HPDE6-E6E7 (cell line): ENCODE measurements around the gene TPK1.

ENCODE experiments used
- DNase-seq: peaks from one replicate; pipeline ENCODE4 v3.0.0; 2011; ENCODE audit warnings: missing footprints; ENCODE audit errors: extremely low spot score

TPK1 gene

GRCh38 chr7:144835652-144836544 lies at the start of gene TPK1:
TSS of gene TPK1 (minus strand) at chr7:144836053. CDS start at chr7:144835602, 451 bp downstream.
- peak; percentile 82 for DNase-seq

GRCh38 chr7:144885478-144885877 lies 49.6 kb upstream of the TPK1 start:
- DNase-seq, result no peak

GRCh38 chr7:144884896-144885295 lies 49.0 kb upstream of the TPK1 start:
- no peak for DNase-seq

- no peak for DNase-seq
Measured at GRCh38 chr7:144873316-144873845, 37.5 kb upstream of the TPK1 start.

GRCh38 chr7:144869082-144869481 lies 33.2 kb upstream of the TPK1 start:
- no peak for DNase-seq

GRCh38 chr7:144866189-144866588 lies 30.3 kb upstream of the TPK1 start:
- no peak for DNase-seq

GRCh38 chr7:144863320-144863647 lies 27.4 kb upstream of the TPK1 start:
- DNase-seq, result no peak

GRCh38 chr7:144862612-144863319 lies 26.9 kb upstream of the TPK1 start:
- DNase-seq, result no peak

- DNase-seq, result no peak
Measured at GRCh38 chr7:144859739-144860138, 23.9 kb upstream of the TPK1 start.

- no peak for DNase-seq
Measured at GRCh38 chr7:144857463-144857862, 21.6 kb upstream of the TPK1 start.

- peak; percentile 4 for DNase-seq
Measured at GRCh38 chr7:144854839-144855424, 19.1 kb upstream of the TPK1 start.

GRCh38 chr7:144853542-144853941 lies 17.7 kb upstream of the TPK1 start:
- peak; percentile 19 for DNase-seq

GRCh38 chr7:144848078-144848477 lies 12.2 kb upstream of the TPK1 start:
- DNase-seq, result no peak

- DNase-seq, result peak; percentile 41
Measured at GRCh38 chr7:144842377-144842851, 6.6 kb upstream of the TPK1 start.

- DNase-seq, result no peak
Measured at GRCh38 chr7:144836545-144836842, 641 bp upstream of the TPK1 start.

- DNase-seq, result no peak
Measured at GRCh38 chr7:144835155-144835611, 670 bp downstream of the TPK1 start.

- no peak for DNase-seq
Measured at GRCh38 chr7:144834641-144835144, 1.2 kb downstream of the TPK1 start.

GRCh38 chr7:144830811-144831210 lies 5.0 kb downstream of the TPK1 start:
- no peak for DNase-seq

GRCh38 chr7:144830024-144830785 lies 5.6 kb downstream of the TPK1 start:
- no peak for DNase-seq

GRCh38 chr7:144827621-144828020 lies 8.2 kb downstream of the TPK1 start:
- no peak for DNase-seq

- no peak for DNase-seq
Measured at GRCh38 chr7:144826208-144826607, 9.6 kb downstream of the TPK1 start.
